SU-DHL-6 (cell line): ENCODE data around the gene HOXC12.

Experiments
- H2AFZ ChIP-seq: fragments of 200-600 bp; sonication (generic); 2 replicates; pipeline ENCODE4 v1.6.1; 2014; ENCODE audit warnings: low read depth, mild to moderate bottlenecking, moderate library complexity, mixed read lengths, antibody characterized with exemption, low read length; ENCODE audit not compliant: severe bottlenecking
- H3F3A ChIP-seq: fragments of 200-600 bp; shearing (Covaris generic); 2 replicates; pipeline ENCODE4 v1.6.0; 2016; ENCODE audit warnings: antibody characterized with exemption, mild to moderate bottlenecking; ENCODE audit not compliant: insufficient read depth
- H3K27ac ChIP-seq: fragments of 200-600 bp; sonication (generic); 2 replicates; pipeline ENCODE4 v1.5.1; 2016; ENCODE audit warnings: low read depth, mild to moderate bottlenecking, low read length, moderate library complexity, mixed read lengths
- H3K27me3 ChIP-seq: fragments of 200-600 bp; sonication (generic), shearing (Covaris generic); 2 replicates; pipeline ENCODE4 v1.6.0; 2014; ENCODE audit warnings: mild to moderate bottlenecking, low read length
- H3K36me3 ChIP-seq: fragments of 200-600 bp; sonication (generic); 2 replicates; pipeline ENCODE4 v1.6.1; 2014; ENCODE audit warnings: mild to moderate bottlenecking, low read length, mixed read lengths
- H3K4me2 ChIP-seq: fragments of 300-600, 200-600 bp; shearing (Covaris generic), sonication (generic); 2 replicates; pipeline ENCODE4 v1.6.0; 2014; ENCODE audit warnings: low read length, low read depth, mild to moderate bottlenecking; ENCODE audit not compliant: poor library complexity, severe bottlenecking
- H3K4me3 ChIP-seq: fragments of 200-600 bp; sonication (generic); 2 replicates; pipeline ENCODE4 v1.5.1; 2014; ENCODE audit warnings: antibody characterized with exemption, low read length, mild to moderate bottlenecking, mixed read lengths; ENCODE audit not compliant: insufficient read depth, poor library complexity, severe bottlenecking
- H3K79me2 ChIP-seq: fragments of 200-600 bp; sonication (generic); 2 replicates; pipeline ENCODE4 v1.6.1; 2014; ENCODE audit warnings: mild to moderate bottlenecking, low read length, moderate library complexity; ENCODE audit not compliant: insufficient read depth
- H3K9ac ChIP-seq: fragments of 200-600 bp; sonication (generic); 2 replicates; pipeline ENCODE4 v1.7.0; 2014; ENCODE audit warnings: mild to moderate bottlenecking, low read length
- H3K9me2 ChIP-seq: fragments of 200-600 bp; sonication (generic); replicated peaks from 2 replicates; pipeline ENCODE4 v1.6.1; 2014; ENCODE audit warnings: low read length; ENCODE audit not compliant: insufficient read depth
- H3K9me3 ChIP-seq: fragments of 200-600 bp; sonication (generic); 2 replicates; pipeline ENCODE4 v1.6.1; 2014; ENCODE audit warnings: low read length, mixed read lengths; ENCODE audit not compliant: insufficient read depth
- H4K20me1 ChIP-seq: fragments of 200-600 bp; sonication (generic); 2 replicates; pipeline ENCODE4 v1.6.1; 2014; ENCODE audit warnings: low read depth, mild to moderate bottlenecking, antibody characterized with exemption, low read length, moderate library complexity, mixed read lengths
- CTCF ChIP-seq: fragments of 200-600 bp; sonication (generic); IDR thresholded peaks from one replicate; pipeline ENCODE4 v1.5.1; 2017; ENCODE audit warnings: antibody characterized with exemption, mild to moderate bottlenecking, low read length, moderate library complexity; ENCODE audit not compliant: insufficient read depth, poor library complexity, severe bottlenecking
- EZH2phosphoT487 ChIP-seq: fragments of 200-600 bp; sonication (generic), shearing (Covaris generic); conservative IDR thresholded peaks from 2 replicates; pipeline ENCODE4 v1.6.1; 2018; ENCODE audit warnings: mild to moderate bottlenecking, antibody characterized with exemption, low read length, moderate library complexity, mixed read lengths

The HOXC12 gene

GRCh38 chr12:53997204-53998109 lies 42.8 kb downstream of the HOXC12 start:
- H3K9me3 ChIP-seq = no peaks in the 10 kb centered on the region
- no peaks in the 10 kb centered on the region for H3K36me3 ChIP-seq
- TF ChIP-seq EZH2phosphoT487 (no peak), CTCF (no peak)
- no peak overlapping the region for H3K9ac ChIP-seq
- no peaks in the 10 kb centered on the region for H3K9me2 ChIP-seq
- H3K27me3 ChIP-seq = no peaks in the 10 kb centered on the region
- no peaks in the 10 kb centered on the region for H4K20me1 ChIP-seq
- no peak overlapping the region for H3K27ac ChIP-seq
- H3K79me2 ChIP-seq = no peaks in the 10 kb centered on the region
- no peak overlapping the region for H2AFZ ChIP-seq
- no peak overlapping the region for H3K4me3 ChIP-seq
- no peaks in the 10 kb centered on the region for H3F3A ChIP-seq
- no peak overlapping the region for H3K4me2 ChIP-seq

- no peak overlapping the region for H3K27ac ChIP-seq
- no peak overlapping the region for H3K4me3 ChIP-seq
- H3F3A ChIP-seq = no peaks in the 10 kb centered on the region
- H3K9me2 ChIP-seq = no peaks in the 10 kb centered on the region
- H3K36me3 ChIP-seq = no peaks in the 10 kb centered on the region
- H3K27me3 ChIP-seq = no peaks in the 10 kb centered on the region
- no peaks in the 10 kb centered on the region for H4K20me1 ChIP-seq
- no peaks in the 10 kb centered on the region for H3K9me3 ChIP-seq
- TF ChIP-seq CTCF (no peak), EZH2phosphoT487 (no peak)
- no peak overlapping the region for H3K4me2 ChIP-seq
- no peaks in the 10 kb centered on the region for H3K79me2 ChIP-seq
- no peak overlapping the region for H3K9ac ChIP-seq
- H2AFZ ChIP-seq = no peak overlapping the region
These were observed 43.6 kb downstream of the HOXC12 start for GRCh38 chr12:53998110-53998899.

- H3K36me3 ChIP-seq = no peaks in the 10 kb centered on the region
- H3K9me2 ChIP-seq = no peaks in the 10 kb centered on the region
- H3K9ac ChIP-seq = no peak overlapping the region
- H3F3A ChIP-seq = no peaks in the 10 kb centered on the region
- H3K9me3 ChIP-seq = no peaks in the 10 kb centered on the region
- TF ChIP-seq CTCF = no peak
- no peak for TF ChIP-seq EZH2phosphoT487
- H3K4me3 ChIP-seq = no peak overlapping the region
- no peaks in the 10 kb centered on the region for H4K20me1 ChIP-seq
- no peaks in the 10 kb centered on the region for H3K79me2 ChIP-seq
- H3K27me3 ChIP-seq = no peaks in the 10 kb centered on the region
- H2AFZ ChIP-seq = no peak overlapping the region
- no peak overlapping the region for H3K27ac ChIP-seq
- H3K4me2 ChIP-seq = no peak overlapping the region
These were observed 44.2 kb downstream of the HOXC12 start for GRCh38 chr12:53998900-53999236.
